ENCODE results near the gene BACH2. TPM values are rescaled to one million over a fixed set of nuclear protein-coding genes. Genes with fewer than 3 reads are reported as not detected.
A peak's percentile ranks its signal among the peaks of the same experiment; 100 is the strongest.
"Not testable (repeated sequence)": the region's sequence is repeated elsewhere in the genome, so short reads cannot be mapped to it uniquely, and the experiment has no call there.

The BACH2 gene
- total RNA-seq, 2 experiments from 2014 or later, result 60.7 to 66.9 TPM

GRCh38 chr6:90118581-90118980 is 178.1 kb downstream of the BACH2 start:
- CTCF ChIA-PET, result interaction anchor here (0.8 to 2.4 kb wide), 11 partner anchors 9 to 274 kb away, joined by 3 to 8 read pairs (median 4); no protein-coding TSS in a partner anchor
- Mint-ChIP-seq H3K4me1 (ENCODE audit: low read depth) (peaks cover 59% of the 10 kb centered on the region), H3K27me3 (no peaks in the 10 kb centered on the region), H3K36me3 (ENCODE audit: low read depth) (peaks cover 60% of the 10 kb centered on the region), H3K4me3 (no peak overlapping the region), H3K9me3 (peaks cover 21% of the 10 kb centered on the region), H3K27ac (no peak overlapping the region)
- DNase-seq (no peak), ATAC-seq (no peak)
- POLR2A ChIA-PET, result interaction anchor here (1.2 to 2.0 kb wide), 3 partner anchors 7 to 14 kb away, joined by 4 to 7 read pairs (median 6); no protein-coding TSS in a partner anchor
- TF ChIP-seq CTCF (IDR thresholded peaks at IDR 0.05), result no peak
- intact Hi-C loops (cut with micrococcal nuclease), result no loop called here

GRCh38 chr6:90118069-90118468 is 178.6 kb downstream of the BACH2 start:
- intact Hi-C loops (cut with micrococcal nuclease), result no loop called here
- DNase-seq (no peak), ATAC-seq (no peak)
- no peak for TF ChIP-seq CTCF (IDR thresholded peaks at IDR 0.05)
- Mint-ChIP-seq H3K4me3 (no peak overlapping the region), H3K4me1 (ENCODE audit: low read depth) (peaks cover 60% of the 10 kb centered on the region), H3K27ac (no peak overlapping the region), H3K36me3 (ENCODE audit: low read depth) (peaks cover 63% of the 10 kb centered on the region), H3K27me3 (no peaks in the 10 kb centered on the region), H3K9me3 (peaks cover 25% of the 10 kb centered on the region)
- CTCF ChIA-PET, result interaction anchor here (0.9 to 2.2 kb wide), 8 partner anchors 9 to 275 kb away, joined by 3 to 8 read pairs (median 3); no protein-coding TSS in a partner anchor
- POLR2A ChIA-PET, result interaction anchor here (2.0 kb wide), 1 partner anchor 9 kb away, joined by 6 read pairs; no protein-coding TSS in a partner anchor

GRCh38 chr6:90116126-90116525 is 180.5 kb downstream of the BACH2 start:
- H3K27me3 Mint-ChIP-seq; intact Hi-C loops (cut with micrococcal nuclease); ATAC-seq; H3K4me3 Mint-ChIP-seq; H3K27ac Mint-ChIP-seq; CTCF ChIA-PET; DNase-seq: not testable (repeated sequence)
- Mint-ChIP-seq H3K9me3 (peaks cover 33% of the 10 kb centered on the region), H3K36me3 (ENCODE audit: low read depth) (peaks cover 69% of the 10 kb centered on the region), H3K4me1 (ENCODE audit: low read depth) (peaks cover 65% of the 10 kb centered on the region)
- POLR2A ChIA-PET, result interaction anchor here (0.7 kb wide), 1 partner anchor 26 kb away, joined by 3 read pairs; no protein-coding TSS in a partner anchor

GRCh38 chr6:90113389-90113788 is 183.3 kb downstream of the BACH2 start:
- H3K27ac Mint-ChIP-seq, result peak overlapping the region; percentile 37
- peaks cover 71% of the 10 kb centered on the region for H3K36me3 Mint-ChIP-seq (ENCODE audit: low read depth)
- ATAC-seq (no peak), DNase-seq (no peak)
- CTCF ChIA-PET, result interaction anchor here (1.0 to 2.7 kb wide), 3 partner anchors 31 to 173 kb away, joined by 3 to 9 read pairs (median 3); no protein-coding TSS in a partner anchor
- POLR2A ChIA-PET, result interaction anchor here (1.0 kb wide), 1 partner anchor 84 kb away, joined by 3 read pairs; no protein-coding TSS in a partner anchor
- no peak for TF ChIP-seq CTCF (IDR thresholded peaks at IDR 0.05)
- H3K9me3 Mint-ChIP-seq, result peaks cover 33% of the 10 kb centered on the region
- peaks cover 69% of the 10 kb centered on the region for H3K4me1 Mint-ChIP-seq (ENCODE audit: low read depth)
- no peak overlapping the region for H3K4me3 Mint-ChIP-seq
- no peaks in the 10 kb centered on the region for H3K27me3 Mint-ChIP-seq
- intact Hi-C loops (cut with micrococcal nuclease), result no loop called here

- Mint-ChIP-seq H3K36me3 (ENCODE audit: low read depth) (peaks cover 58% of the 10 kb centered on the region), H3K4me3 (peak overlapping the region; percentile 28), H3K9me3 (peaks cover 33% of the 10 kb centered on the region), H3K27me3 (no peaks in the 10 kb centered on the region), H3K4me1 (ENCODE audit: low read depth) (peaks cover 75% of the 10 kb centered on the region), H3K27ac (peak overlapping the region; percentile 88)
- POLR2A ChIA-PET, result interaction anchor here (0.7 to 2.8 kb wide), 7 partner anchors 8 to 160 kb away, joined by 3 to 13 read pairs (median 7); no protein-coding TSS in a partner anchor
- CTCF ChIA-PET, result interaction anchor here (0.9 to 3.2 kb wide), 14 partner anchors 9 to 368 kb away, joined by 3 to 9 read pairs (median 4); no protein-coding TSS in a partner anchor
- intact Hi-C loops (cut with micrococcal nuclease), result loop anchor here (1.0 kb wide), 1 partner anchor 33 kb away; no protein-coding TSS in a partner anchor
- peak; percentile 31 for DNase-seq
- no peak for TF ChIP-seq CTCF (IDR thresholded peaks at IDR 0.05)
- peak; percentile 25 for ATAC-seq
Measured at GRCh38 chr6:90111387-90111786, 185.3 kb downstream of the BACH2 start.
